Stimulated activated CD8-positive, alpha-beta memory T cell treated with anti-CD3 and anti-CD28 coated beads, Interleukin-7, amount 100 ng/mL, for 24 hours (primary cell): Measurements from ENCODE around the gene LARGE1.

Experiments
- DNase-seq: peaks from one replicate; pipeline ENCODE4 v3.0.0-alpha.2; 2020; ENCODE audit warnings: low read depth

The LARGE1 gene

DNA sequence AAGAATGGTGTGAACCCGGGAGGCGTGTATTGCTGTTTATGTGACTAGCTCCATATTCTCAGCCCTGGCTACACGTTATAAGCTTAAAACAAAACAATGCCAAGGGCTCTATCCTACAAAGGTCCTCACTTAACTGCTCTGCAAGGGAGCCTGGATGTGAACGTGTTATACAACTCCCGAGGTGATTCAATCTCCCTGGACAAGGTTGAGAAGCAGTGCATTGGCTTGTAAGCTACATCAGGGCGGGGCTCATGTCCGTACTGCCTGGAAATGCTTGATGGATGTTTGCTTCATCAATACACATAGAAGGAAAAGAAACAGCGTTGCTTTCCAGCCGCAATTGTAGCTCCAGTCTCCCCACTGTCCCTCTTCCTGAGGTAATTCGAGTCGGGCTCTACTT lies 605.2 kb downstream of the LARGE1 start:
- DNase-seq: no peak

- DNase-seq: no peak
These were observed 606.0 kb downstream of the LARGE1 start for GRCh38 chr22:33314316-33314715.

DNA sequence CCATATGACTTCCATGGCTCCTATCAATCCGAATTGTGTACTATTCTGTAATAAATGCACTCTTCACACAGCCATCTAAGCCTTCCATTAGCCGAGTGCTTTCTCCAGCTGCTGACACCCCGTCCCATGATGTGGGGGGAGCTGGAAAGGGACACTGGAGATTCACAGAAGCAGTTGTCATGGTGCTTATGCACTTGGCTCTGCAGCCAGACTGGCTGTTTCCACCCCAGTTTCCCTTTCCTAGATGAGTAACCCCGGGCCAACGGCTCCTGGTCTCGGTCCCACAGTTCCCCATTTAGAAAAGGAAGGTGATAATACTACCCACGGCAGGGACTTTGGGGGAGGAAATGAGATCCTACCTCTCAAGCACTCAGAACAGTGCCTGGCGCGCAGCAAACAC lies 617.2 kb downstream of the LARGE1 start:
- no peak for DNase-seq

- no peak for DNase-seq
These were observed 617.7 kb downstream of the LARGE1 start for GRCh38 chr22:33302549-33302948.

DNA sequence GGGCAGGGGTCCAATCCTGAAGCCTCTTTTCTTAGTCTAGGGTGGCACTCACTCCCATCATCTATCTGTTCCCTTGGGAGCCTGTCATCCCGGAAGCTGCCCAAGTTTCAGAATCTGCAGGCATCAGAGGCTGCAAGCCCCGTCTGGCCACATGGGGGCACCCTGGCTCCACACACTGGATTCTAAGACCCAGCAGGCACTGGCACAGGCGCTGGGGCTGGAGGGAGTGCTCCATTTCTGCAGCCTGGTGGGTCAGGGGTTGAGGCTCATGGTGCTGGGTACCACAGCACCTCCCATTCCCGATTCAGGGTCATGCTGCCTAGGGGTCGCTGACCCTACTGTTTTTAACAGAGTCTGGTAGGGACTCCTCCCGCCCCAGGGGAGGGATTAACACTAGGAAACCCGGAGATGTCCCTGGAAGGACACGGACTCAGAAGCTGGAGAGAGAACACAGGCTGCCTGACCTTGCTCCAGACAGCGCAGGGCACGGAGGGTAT lies 618.2 kb downstream of the LARGE1 start:
- DNase-seq: peak; percentile 38

- no peak for DNase-seq
These were observed 620.1 kb downstream of the LARGE1 start for GRCh38 chr22:33300165-33300564.

GRCh38 chr22:33299245-33299956 lies 620.9 kb downstream of the LARGE1 start:
- DNase-seq: no peak

- DNase-seq: no peak
These were observed 623.3 kb downstream of the LARGE1 start for GRCh38 chr22:33296941-33297340.

DNA sequence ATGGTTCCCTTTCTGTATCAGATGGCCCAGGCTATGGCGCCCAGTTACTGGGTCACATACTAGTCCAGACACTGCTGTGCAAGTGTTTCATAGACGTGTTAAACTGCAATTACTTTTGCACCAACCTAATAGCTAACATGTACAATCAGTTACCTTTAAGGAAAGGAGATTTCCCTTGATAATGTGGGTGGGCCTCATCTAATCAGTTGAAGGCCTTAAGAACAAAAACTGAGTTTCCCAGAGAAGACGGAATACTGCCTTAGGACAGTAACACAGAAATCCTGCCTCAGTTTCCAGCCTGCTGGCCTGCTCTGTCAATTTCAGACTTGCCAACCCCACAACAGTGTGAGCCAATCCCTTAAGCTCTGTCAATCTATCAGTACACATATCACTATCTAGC lies 632.2 kb downstream of the LARGE1 start:
- DNase-seq: no peak

- no peak for DNase-seq
These were observed 645.2 kb downstream of the LARGE1 start for GRCh38 chr22:33275073-33275443.

GRCh38 chr22:33274214-33275072 lies 645.8 kb downstream of the LARGE1 start:
- no peak for DNase-seq

- DNase-seq: no peak
These were observed 647.4 kb downstream of the LARGE1 start for GRCh38 chr22:33272871-33273270.

DNA sequence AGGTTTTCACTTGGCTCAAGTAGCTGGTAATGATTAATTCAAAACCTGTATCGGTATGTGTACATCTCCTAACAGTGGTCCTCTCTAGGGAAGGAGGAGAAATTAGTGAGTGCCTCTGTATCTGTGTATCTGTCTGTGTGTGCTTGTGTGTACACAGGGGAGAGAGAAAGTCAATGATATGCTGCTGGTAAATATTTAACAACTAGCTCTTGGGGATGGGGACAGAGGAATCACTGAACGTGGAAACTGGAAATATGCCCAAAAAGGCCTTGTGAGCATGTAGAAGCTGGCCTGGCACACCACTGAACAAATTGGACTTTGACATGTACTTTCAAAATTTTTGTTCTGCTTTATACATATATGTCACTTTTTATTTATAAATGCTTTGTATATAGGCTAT lies 648.1 kb downstream of the LARGE1 start:
- no peak for DNase-seq

GRCh38 chr22:33271390-33272161 lies 648.7 kb downstream of the LARGE1 start:
- no peak for DNase-seq

- no peak for DNase-seq
These were observed 649.7 kb downstream of the LARGE1 start for GRCh38 chr22:33270596-33270995.

DNA sequence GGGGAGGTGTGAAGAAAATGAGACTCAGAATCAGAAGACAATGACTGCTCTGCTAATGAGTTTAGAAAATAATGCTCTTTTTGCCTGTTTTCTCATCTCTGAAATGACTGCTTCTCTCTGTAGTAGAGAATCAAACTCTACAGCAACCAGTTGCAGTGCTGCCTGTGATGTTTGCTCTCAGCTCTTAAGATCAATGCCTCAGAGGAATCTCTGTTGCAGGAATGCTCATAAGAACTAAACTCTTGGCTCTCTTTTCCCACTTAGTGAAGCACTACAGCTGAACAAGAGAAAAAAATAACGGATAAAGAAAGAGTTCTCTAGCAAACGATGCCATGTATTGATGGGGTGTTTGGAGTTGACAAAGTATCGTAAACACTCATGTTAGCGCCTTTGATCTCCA lies 658.6 kb downstream of the LARGE1 start:
- DNase-seq: no peak

GRCh38 chr22:33260498-33260897 lies 659.8 kb downstream of the LARGE1 start:
- no peak for DNase-seq

DNA sequence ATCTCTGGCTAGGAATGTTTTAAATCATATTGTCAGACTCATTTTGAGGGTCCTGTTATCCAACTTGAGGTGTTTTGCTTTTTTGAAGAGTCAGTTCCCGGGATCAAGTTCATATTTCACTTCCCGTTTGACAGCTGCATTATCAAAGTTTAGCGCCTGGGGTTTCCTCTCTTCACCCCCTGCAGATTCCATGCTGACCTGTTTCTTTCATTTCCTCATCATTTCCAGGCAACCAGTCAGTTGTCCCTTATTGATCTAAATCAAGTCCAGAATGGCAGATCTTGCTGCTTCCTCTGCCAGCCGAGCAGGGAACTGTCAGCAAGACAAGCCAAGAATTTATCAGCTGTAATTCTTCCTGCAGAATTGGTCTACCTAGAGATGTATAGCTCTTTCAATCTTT lies 664.5 kb downstream of the LARGE1 start:
- DNase-seq: no peak

- DNase-seq: no peak
These were observed 671.3 kb downstream of the LARGE1 start for GRCh38 chr22:33248948-33249347.

DNA sequence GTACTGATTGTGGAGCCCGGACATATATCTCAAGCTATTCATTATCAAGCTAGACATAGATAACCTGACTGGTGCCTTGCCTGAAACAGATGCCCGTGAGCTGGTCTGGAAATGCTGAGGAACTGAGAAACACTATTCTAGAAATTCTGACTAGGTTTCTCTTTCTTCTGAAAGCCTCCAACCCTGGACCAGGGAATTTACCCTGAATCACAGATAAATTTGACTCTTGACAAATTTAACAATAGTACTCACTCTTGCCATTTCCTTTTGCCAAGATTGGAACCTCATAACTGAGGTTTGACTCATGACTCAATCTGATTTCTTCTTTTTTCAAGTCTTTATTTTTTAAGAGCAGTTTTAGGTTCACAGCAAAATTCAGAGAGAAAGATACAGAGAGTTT lies 672.5 kb downstream of the LARGE1 start:
- DNase-seq: no peak

DNA sequence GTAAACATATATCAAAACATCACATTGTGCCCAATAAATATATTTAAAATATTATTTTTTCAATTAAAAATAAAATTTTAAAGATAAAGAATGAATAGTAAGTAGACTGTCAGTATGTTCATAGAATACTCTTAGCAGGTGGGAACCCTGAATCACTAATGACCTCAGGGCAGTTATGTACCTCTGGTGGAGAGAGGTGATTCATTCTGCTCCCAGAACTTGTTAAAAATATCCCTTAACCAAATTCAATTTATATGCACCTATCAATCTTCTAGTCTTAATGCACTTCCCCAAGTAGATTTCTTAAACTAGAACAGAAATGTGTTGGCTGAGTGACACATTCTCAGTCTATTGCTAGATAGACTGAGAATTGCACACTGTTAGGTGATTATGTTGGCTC lies 678.2 kb downstream of the LARGE1 start:
- DNase-seq: no peak

DNA sequence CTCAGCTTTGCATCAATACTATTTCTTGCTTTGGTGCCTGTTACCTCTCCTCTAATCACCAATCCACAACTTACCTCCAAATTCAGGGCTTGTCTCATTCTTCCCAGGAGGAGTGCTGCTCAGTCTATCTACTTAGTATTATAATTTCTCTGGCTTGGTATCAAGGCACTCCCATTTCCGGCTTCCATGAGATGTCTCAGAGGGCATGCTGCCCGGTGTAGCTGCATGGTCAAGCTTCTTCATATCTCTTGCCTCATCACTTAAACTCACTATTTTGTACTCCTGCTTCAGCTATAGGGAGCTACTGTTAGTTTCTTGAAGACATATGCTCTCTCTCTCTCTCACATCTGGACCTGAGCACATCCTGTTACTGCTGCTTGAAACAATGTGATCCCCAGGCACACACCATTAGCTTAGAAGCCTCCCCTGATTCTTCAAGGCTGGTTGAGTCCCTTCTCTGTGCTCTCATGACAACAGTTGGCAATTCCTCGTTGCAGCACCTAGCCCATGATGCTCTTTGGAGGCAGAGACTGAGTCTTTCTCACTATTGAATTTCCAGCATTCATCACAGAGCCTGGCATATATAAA lies 679.3 kb downstream of the LARGE1 start:
- no peak for DNase-seq
